Measurements from ENCODE around the gene ZNF783.
"Not testable (repeated sequence)": the region's sequence is repeated elsewhere in the genome, so short reads cannot be mapped to it uniquely, and the experiment has no call there.

Gene ZNF783

DNA sequence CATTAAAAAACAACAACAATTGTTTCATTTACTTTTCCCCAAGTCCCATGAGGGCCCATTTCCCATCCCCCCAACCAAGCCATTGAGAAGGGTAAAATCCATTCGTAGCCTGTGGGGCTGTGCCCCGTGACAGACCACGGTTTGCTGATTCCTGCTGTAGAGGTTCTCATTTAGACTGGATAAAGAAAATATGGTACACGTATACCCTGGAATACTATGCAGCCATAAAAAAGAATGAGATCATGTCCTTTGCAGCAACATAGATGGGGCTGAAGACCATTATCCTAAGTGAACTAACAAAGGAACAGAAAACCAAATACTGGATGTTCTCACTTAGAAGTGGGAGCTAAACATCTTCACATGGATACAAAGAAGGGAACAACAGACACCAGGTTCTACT lies 44.9 kb downstream of the ZNF783 start:
- DNase-seq: no peak

DNA sequence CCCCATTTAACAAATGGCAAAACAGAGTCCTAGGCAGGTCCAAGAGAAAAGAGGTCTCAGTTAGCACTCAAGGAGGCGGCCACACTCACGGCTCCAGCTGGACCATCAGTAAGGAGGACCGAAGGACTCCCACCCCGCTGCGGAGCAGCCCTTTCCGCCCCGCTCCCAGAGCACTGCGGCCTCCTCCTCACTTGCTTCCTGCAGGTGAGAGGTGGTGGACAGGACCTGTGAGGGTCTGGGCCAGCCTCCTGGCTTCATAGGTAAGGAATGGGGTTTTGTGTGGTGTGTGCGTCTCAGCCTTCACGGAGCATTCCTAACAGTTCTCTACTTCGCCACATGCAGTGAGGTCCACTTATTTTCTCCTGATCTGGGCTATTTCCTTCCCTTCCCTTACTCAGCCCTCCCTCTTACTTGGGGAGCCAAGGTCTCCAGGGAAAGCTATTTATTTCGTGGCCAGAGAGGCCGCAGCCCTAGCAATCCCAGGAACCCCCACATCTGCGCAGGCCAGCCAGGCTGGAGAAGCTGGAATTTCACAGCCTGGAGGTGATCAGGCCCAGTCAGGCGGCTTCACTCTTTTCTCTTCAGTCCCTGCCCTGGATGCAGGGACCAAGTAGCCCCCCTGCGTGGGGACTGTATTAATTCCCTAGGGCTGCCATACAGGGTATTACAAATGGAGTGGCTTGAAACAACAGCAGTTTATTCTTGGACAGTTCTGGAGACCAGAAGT lies 45.9 kb downstream of the ZNF783 start:
- DNase-seq: no peak

DNA sequence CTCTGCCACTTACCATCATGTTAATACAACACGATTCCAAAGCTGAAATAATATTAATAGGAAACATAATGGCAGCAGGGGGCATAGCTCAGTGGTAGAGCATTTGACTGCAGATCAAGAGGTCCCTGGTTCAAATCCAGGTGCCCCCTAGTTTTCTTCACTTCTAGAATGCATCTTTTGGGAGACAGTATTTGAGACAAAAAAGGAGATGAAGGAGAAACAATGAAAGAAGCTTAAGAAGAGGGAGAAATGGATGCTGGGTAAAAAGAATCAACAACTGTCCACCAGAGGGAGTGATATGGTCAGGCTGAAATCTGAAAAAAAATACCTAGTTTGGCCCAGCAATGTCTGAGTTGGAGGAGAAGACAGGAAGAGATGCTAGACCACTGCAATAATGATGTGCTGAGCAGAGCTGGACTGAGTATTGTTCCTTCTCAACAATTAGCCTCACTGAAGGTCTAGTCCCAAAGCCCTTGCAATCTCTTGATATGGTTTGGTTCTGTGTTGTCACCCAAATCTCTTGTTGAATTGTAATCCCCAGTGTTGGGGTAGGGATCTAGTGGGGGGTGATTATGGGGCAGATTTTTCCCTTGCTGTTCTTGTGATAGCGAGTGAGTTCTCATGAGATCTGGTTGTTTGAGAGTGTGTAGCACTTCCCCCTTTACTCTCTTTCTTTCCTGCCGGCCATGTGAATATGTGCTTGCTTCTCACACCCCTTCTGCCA lies 48.3 kb downstream of the ZNF783 start:
- DNase-seq: peak; percentile 68

DNA sequence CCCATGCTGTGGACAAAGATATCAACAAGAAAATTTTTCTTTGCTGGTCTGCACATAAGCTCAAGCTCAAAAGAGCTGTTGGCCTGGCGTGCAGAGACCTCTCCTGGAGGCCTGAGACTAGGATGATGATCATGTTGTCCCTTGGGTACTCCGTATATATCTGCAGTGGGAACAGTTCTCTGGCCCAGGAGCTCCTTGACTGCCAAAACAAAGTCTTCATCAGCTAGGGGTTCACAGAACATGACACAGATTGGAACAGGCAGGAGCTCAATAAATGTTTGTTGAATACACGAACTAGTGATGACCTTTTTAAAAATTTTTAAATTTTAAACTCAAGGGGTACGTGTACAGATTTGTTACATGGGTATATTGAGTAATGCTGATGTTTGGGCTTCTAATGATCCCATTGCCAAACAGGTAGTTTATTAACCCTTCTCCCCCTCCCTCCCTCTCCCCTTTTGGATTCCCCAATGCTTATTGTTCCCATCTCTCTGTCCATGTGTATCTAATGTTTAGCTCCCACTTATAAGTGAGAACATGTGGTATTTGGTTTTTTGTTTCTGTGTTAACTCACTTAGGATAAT lies 49.1 kb downstream of the ZNF783 start:
- DNase-seq: no peak

DNA sequence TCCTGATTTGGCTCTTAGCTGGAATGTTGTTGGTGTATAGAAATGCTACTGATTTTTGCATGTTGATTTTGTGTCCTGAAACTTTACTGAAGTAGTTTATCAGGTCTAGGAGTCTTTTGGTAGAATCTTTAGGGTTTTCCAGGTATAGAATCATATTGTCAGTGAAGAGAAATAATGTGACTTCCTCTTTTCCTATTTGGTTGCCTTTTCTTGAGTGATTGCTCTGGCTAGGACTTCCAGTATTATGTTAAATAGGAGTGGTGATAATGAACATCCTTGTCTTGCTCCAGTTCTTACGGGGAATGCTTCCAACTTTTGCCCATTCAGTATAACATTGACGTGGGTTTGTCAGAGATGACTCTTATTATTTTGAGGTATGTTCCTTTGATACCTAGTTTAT lies 52.0 kb downstream of the ZNF783 start:
- no peak for DNase-seq

DNA sequence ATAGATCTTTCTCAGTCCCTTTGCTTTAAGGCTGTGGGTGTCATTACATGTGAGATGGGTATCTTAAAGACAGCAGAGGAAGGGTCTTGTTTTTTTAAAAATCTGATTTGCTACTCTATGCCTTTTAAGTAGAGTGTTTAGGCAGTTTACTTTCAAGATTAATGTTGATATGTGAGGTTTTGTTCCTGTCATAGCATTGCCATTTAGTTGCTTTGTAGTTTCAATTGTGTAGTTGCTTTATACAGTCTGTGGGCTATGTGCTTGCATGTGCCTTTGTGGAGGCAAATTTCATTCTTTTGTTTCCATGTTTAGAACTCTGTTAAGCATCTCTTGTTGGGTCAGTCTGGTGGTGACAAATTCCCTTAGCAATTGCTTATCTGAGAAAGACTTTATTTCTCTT lies 54.6 kb downstream of the ZNF783 start:
- DNase-seq: no peak

DNA sequence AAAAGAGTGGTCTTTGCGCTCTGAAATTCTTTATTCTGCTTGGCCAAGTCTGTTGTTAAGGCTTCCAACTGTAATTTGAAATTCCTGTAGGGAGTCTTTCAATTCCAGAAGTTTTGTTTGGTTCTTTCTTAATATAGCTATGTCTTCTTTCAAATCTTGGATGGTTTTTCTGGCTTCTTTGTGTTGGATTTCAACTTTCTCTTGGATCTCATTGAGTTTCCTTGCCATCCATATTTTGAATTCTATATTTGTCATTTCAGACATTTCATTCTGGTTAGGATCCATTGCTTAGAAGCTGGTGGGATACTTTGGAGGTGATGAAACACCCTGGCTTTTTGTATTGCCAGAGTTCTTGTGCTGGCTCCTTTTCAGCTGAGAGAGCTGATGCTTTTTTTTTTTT lies 55.5 kb downstream of the ZNF783 start:
- no peak for DNase-seq

DNA sequence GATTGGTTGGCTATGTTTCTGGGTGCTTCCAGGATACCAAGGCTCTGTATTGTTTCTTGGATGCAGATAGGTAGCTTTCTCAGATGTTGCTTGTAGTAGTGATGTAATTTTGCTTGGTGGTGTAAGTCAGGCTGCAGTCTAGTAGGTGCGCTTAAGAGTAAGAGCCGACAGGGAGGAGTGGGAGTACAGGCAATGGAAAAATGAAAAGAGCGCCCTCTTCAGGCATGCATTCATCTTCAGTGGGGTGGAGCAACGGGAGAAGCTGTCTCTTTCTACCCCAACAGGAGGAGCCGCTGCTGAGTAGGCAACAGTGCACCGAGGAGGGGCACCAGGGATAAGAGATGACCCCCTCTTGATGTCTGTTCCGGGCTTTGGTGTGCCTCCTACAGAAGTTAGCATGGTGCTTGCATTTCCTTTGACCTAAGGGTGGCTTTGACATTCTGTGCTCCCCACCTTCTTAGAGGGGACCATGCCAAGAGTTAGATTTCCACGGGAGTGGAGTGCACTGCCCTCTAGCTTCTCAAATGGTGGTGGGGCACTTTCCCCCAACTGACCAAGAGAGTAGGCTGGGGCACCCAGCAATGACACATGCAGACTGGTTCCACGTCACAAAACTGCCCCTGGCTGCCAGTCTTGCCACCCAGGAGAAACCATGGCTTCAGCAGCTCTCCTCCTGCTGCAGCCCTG lies 56.1 kb downstream of the ZNF783 start:
- DNase-seq: no peak

DNA sequence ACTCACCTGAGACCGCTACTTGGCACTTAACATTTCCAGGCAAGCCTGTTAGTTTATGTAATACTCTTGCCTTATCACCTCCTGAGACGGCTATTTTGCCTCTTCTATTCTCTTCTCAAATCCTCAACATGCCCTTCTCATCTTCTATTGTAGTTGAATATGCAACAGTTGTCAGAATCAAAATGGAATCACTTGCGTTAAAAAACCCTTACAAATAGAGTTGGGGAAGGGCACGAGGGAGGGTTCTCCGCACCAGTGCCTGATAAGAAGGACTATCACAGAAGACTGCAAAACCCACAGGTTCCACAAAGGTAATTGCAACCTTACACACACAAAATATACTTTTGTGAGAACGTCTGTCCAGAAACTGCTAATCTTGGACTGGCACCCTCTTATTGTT lies 57.4 kb downstream of the ZNF783 start:
- DNase-seq: no peak

DNA sequence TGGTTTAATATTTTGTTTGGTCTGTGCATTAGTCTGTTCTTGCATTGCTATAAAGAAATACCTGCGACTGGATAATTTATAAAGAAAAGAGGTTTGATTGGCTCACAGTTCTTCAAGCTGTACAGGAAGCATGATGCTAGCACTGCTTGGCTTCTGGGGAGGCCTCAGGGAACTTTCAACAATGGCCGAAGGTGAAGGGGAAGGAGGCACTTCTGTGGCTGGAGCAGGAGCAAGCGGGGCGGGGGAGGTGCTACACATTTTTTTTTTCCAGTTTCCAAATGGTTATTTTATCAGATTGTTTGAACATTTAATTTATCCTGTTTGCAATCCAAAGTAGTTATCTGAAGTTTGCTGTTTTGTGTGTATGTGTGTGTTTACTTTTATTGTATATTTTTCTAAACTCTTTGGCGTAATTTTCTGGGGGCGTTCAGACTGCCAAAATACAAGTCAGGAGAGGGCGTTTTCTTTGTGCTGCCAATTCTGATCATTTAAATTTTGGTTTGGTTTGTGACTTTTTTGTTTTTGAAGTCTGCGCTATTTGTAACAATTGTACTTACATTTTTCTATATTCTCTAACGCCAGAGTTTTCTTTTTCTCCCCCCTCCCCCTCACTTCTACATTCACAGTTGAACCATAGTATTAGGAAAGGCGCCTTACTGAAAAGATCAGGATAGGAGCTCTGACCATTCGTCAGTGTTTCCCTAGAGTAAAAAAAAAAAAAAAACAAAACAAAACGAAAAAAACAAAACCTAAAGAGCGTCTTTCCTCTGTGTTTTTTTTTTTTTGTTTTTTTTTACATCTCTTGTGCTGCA lies 58.5 kb downstream of the ZNF783 start:
- no peak for DNase-seq

DNA sequence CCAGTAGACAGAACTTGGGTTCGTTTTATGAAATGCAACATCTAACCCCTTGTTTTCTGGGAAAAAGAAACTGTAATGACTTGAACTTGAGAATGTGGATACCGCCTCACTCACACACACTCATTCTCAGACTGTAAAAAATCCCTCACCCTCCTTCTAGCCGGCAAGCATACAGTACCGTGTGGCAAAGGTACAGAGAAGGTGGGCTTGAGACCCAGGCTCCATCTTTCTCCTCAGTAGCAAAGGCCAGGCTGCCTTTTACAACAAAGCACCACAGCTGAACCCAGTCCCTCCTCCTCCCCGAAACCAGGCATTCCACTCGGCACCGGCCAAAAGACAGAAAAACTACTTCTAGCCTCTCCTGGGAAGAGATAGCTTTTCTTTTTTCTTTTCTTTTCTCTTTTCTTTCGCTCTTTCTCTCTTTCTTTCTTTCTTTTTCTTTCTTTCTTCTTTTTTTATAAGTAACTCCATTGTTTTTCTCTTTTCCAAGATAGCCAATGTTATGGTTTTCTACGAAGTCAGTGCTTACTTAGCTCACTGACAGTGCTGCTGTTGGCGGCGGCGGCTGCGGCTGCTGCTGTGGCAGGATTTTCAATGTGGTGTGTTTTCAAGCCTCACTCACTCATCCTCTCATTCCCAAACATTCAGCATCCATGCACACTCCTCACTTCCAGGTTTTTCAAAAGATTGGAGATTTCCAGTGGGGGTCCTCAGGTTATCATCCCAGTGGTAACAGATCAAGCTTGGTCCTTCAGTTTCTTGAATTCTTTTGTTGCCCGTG lies 59.3 kb downstream of the ZNF783 start:
- DNase-seq: not testable (repeated sequence)

DNA sequence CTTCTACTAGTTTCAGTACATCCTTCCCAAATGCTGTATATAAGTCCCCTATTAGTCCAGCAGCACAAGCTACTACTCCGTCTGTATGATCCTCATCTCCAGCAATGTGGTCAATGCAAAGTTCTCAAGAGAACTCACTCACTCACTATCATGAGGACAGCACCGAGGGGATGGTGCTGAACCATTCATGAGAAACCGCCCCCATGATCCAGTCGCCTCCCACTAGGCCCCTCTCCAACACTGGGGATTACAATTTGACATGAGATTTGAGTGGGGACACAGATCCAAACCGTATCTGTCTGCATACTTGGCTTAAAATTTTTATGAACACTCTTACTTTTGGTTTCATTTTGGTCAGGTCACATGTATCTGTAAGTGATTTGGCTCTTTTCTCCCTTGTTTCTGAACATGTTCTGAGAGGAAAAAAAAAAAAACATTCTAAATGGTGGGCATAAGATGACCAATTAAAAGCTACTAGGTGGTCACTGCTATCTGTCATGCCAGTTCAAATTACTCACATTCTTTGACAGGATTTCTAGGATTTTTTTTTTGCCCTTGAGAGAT lies 60.1 kb downstream of the ZNF783 start:
- no peak for DNase-seq

DNA sequence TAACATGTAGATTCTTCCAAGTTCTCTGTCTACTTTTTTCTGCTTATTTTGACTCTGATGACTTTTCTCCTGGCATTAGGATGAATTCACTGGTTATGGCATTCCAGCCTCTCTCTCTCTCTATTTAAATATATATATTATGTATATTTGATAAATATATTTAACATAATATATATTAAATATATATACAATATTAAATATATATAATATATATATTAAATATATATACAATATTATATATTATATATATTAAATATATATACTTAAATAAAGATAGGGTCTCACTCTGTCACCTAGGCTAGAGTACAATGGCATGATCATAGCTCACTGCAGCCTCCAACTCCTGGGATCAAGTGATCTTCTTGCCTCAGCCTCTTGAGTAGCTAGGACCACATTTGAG lies 60.7 kb downstream of the ZNF783 start:
- no peak for DNase-seq

DNA sequence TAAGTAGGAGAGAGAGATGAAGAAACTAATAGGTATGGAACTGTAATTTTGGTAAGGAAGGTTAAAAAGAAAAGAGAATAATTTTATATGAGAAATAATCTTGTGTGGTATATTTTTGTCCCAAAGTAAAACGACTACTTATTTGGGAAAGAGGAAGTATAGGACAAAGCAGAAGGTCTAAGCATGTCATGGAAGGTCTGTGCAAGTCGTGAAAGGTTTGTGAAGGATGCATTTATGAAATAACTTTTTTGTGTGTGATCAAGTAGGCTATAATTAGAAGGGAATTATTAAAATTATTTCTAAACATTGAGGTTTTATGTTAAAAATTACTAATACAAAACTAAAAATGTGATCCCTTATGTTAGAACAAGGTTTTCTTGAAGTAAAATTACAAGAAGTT lies 63.3 kb downstream of the ZNF783 start:
- no peak for DNase-seq

DNA sequence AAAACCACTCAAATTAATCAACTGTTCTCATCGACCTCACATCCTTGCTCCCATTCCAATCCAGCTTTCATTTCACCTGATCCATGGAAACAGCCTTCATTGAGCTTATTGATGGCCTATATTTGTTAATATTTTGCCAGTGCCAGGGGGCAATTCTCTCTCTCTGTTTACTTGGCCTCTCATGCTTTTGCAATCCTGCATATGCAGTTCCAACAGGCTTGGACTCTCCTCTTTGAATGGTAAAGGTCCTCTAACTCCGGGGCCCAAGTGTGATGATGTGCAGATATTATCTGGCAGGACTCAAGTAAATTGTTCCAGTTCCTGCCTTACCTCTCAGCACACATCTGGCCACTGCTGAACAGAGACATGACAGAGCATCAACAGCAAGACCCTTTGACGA lies 67.3 kb downstream of the ZNF783 start:
- no peak for DNase-seq

DNA sequence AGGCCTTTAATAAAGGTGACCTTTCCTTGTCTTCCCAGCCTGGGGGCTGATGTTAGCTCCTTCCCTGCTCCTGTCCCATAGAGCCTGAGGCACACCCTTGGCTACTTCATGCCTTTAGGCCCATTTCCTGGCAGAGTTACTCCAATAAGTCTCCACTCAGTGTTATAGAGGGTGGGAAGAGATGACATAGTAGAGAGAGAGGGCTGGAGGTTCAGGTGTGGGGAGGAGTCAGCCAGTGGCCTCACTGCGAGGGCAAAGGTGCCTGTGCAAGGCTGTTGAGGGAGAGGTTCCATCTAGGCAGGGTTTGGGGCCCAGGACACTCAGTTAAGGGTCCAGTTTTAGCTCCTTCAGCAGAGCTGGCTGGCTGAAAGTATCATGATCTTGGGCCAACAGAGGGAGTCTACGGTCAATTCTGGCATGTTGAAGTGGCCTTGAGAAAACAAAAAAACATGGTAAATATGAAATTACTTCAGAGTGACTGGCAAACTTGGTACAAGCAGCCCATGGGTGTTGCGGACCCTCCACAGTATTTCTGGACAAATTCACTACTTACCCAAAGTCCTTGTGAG lies 67.9 kb downstream of the ZNF783 start:
- no peak for DNase-seq

DNA sequence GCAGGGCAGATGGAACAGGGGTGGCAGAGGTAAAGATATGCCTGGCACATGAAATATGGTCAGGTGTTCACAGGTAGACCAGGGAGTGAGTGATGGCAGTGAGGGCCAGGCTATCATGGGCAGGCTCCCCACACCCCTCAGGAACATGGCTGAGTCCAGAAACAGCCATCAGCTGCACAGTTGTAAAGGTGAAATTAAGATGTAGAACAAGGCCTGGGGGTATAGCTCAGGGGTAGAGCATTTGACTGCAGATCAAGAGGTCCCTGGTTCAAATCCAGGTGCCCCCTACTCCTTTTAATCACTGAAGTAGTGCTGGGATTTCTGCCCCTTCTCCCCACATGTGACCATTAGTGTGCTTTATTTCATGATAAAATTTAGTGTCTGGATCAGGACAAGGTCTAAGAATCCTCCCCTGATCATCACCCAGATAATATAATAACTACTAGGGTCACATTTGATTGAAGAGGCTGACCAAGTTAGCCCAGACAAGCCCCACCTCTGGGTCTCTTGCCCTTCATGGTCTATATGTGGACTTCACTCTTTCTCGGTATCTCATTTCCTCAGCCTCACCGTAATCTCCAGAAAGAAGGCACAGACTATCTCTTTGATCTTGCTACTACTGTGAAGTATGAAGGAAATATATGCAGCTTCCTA lies 69.0 kb downstream of the ZNF783 start:
- DNase-seq: no peak

DNA sequence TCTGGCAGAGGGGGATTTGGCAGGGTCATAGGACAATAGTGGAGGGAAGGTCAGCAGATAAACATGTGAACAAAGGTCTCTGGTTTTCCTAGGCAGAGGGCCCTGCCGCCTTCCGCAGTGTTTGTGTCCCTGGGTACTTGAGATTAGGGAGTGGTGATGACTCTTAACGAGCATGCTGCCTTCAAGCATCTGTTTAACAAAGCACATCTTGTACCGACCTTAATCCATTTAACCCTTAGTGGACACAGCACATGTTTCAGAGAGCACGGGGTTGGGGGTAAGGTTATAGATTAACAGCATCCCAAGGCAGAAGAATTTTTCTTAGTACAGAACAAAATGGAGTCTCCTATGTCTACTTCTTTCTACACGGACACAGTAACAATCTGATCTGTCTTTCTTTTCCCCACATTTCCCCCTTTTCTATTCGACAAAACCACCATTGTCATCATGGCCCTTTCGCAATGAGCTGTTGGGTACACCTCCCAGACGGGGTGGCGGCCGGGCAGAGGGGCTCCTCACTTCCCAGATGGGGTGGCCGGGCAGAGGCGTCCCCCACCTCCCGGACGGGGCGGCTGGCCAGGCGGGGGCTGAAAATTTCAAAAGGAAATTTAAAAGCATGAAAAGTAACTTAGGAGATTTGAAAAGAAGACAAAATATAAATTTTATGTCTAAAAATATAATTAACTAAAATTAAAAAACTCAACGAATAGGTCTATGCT lies 70.8 kb downstream of the ZNF783 start:
- not testable (repeated sequence) for DNase-seq

DNA sequence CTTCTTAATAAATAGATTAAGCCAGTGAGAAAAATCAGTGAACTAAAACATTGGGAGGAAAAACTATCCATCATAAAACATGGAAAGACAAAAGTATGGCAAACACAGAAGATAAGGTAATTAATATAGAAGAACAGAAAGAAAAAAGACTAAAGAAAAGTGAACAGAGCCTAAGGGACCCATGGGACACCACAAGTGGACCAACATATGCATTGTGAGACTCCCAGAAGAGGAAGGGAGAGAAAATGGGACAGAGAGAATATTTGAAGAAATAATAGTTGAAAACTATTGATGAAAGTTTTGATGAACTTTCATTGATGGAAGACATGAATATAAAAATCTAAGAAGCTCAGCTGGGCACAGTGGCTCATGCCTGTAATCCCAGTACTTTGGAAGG lies 71.3 kb downstream of the ZNF783 start:
- DNase-seq: no peak

DNA sequence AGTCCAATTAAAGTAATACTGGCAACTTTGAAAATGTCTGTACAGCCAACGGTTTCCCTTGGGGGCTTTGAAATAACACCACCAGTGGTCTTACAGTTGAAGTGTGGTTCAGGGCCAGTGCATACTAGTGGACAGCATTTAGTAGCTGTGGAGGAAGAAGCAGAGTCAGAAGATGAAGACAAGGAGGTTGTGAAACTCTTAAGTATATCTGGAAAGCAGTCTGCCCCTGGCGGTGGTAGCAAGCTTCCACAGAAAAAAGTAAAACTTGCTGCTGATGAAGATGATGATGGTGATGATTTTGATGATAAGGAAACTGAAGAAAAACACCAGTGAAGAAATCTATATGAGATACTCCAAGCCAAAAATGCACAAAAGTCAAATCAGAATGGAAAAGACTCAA lies 72.2 kb downstream of the ZNF783 start:
- DNase-seq: no peak

Measured in fibroblast of skin of right quadriceps (primary cell).